Endometrial microvascular endothelial cells (primary cell): ENCODE measurements around the gene GLYATL1B. TPM values are rescaled to one million over a fixed set of nuclear protein-coding genes. Genes with fewer than 3 reads are reported as not detected.

Experiments used
- in situ Hi-C: cut with HindIII; loops from 2 replicates; pipeline ENCODE4 v1.10.0; 2017; ENCODE audit warnings: low sequenced_read_pairs, low pct_unique_long_range_greater_than_20kb; ENCODE audit errors: inconsistent ontology term
- total RNA-seq: library from RNA; depleted of rRNA; stranded (reverse); fragments of >200 nt; gene quantifications from one replicate; pipeline ENCODE4 v1.2.3, GENCODE V29; 2015; ENCODE audit errors: inconsistent ontology term

GLYATL1B gene
- total RNA-seq, 1 donor from 2014 or later = not detected

DNA sequence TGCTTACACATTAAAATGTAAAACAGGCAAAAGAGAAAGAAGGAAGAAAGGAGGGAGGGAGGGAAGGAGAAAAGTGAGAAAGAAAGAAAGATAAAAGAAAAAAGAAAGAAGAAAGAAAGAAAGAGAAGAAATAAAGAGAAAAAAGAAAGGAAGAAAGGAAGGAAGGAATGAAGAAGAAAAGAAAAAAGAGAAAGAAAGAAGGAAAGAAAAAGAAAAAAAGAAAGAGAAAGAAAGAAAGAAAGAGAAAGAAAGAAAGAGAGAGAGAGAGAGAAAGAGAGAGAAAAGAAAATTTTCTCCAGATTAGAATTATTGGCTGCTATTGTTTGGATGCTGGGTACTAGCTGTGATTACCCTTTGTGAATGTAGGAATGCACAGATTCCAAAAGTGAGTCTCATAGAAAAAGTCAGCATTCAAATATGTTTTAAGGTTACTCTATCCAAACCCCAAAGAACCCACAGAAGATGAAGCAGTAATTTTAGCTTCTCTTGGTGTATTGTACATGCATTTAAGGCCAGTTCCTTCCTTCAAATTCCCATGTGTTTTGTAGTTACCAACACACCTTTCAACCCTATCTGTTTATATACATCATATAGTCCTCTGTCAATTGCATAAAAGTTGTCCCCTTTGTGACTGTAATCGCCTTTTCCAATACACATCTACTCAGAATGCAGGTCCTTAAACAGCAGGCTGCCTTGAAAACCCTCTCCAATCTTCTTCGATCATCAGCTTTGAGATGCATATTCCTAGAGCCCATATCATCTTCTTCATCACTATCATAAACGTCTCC, 55.8 kb downstream of the GLYATL1B start:
- in situ Hi-C loops = no loop called here

DNA sequence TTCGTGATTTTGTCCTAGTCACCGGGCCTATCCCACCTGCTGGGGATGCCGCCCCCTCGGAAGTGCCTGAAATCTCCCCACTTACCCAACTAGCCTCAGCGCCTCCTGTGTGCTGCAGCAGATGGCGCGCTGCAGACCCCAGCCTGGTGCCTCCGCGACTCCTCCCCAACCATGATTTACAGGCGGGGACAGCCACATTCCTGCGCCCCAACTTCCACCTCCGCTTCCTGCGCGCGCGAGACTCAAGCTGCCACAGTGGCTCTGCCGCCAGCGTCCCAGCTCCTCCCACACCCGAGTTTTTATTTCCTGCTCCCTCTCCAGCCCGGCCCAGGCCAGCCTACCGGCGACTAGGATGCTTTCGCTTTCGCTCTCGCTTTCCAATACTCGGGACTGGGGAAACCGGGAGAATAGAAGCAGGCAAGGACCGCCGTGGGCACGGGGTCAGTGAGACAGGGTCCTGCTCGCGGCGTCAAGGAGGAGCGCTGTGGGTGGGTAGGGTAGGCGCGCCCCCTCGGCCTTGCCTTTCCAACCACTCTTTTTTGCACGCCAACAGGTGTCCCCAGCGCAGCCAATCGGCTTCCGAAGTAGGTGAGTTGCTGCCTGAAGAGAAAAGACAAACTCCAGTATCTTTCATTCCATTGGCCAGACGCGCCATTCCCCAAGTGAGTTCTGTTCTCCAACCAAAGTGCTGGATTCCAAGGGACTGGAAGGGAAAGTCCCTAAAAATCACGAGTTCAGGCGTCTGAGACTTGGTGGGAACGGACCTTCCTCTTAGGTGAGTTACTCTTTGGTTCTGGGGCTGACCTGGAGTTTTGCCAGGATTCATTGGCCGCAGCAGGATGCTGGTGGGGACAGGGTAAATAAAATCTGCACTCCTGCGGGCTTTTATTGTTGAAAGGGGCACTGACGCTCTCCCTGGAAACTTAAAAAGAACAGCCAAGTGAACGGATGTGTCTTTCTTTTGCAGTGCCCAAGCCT, 56.7 kb downstream of the GLYATL1B start, which contains the start of gene FAM111A:
TSS of gene FAM111A (plus strand) at position 327 of the 978 bp plus-strand sequence. CDS start 6,017 bp downstream, outside the sequence.
- in situ Hi-C loops = no loop called here

- in situ Hi-C loops = no loop called here
Measured at GRCh38 chr11:59144096-59144495, 58.0 kb downstream of the GLYATL1B start.

Other genes starting within 250 kb of the GLYATL1B start
- not detected for gene GLYATL2, start 241.6 kb upstream of the GLYATL1B start, total RNA-seq
- not detected for gene GLYATL1, start 146.8 kb upstream of the GLYATL1B start, total RNA-seq
- 14.6 TPM for gene FAM111B, start 20.9 kb downstream of the GLYATL1B start, total RNA-seq
- gene FAM111A, start 56.5 kb downstream of the GLYATL1B start, total RNA-seq = 61.5 TPM
- gene DTX4, start 85.8 kb downstream of the GLYATL1B start, total RNA-seq = not detected
- gene MPEG1, start 126.6 kb downstream of the GLYATL1B start, total RNA-seq = not detected